Stomach smooth muscle (tissue), 2 donors: ENCODE results near the gene LCE2A.

Experiments used
- H3K27ac ChIP-seq: one replicate; pipeline ENCODE4 v1.7.0; 2013; ENCODE audit warnings: mild to moderate bottlenecking, low read length, inconsistent platforms
- H3K27me3 ChIP-seq, 2 donors: one replicate each; pipeline ENCODE4 v1.7.0; 2013; ENCODE audit warnings: low read length in 2 of 2; ENCODE audit not compliant: insufficient read depth in 2 of 2, control insufficient read depth in 1 of 2
- H3K36me3 ChIP-seq, 2 donors: one replicate each; pipeline ENCODE4 v1.7.0; 2013; ENCODE audit warnings: low read length in 2 of 2; ENCODE audit not compliant: control insufficient read depth in 2 of 2, insufficient read depth in 2 of 2
- H3K4me1 ChIP-seq: one replicate; pipeline ENCODE4 v1.7.0; 2013; ENCODE audit warnings: low read length; ENCODE audit not compliant: control insufficient read depth, insufficient read depth
- H3K4me3 ChIP-seq, 2 donors: one replicate each; pipeline ENCODE4 v1.7.0; 2013; ENCODE audit warnings: low read length in 2 of 2
- H3K9ac ChIP-seq, 2 donors: one replicate each; pipeline ENCODE4 v1.7.0; 2013; ENCODE audit warnings: low read length in 2 of 2, mild to moderate bottlenecking in 1 of 2
- H3K9me3 ChIP-seq, 2 donors: one replicate each; pipeline ENCODE4 v1.7.0; 2013; ENCODE audit warnings: low read length in 2 of 2; ENCODE audit not compliant: control insufficient read depth in 2 of 2
- donor health status: healthy.
- donor health status: Pancreatic carcinoma.

The LCE2A gene

DNA sequence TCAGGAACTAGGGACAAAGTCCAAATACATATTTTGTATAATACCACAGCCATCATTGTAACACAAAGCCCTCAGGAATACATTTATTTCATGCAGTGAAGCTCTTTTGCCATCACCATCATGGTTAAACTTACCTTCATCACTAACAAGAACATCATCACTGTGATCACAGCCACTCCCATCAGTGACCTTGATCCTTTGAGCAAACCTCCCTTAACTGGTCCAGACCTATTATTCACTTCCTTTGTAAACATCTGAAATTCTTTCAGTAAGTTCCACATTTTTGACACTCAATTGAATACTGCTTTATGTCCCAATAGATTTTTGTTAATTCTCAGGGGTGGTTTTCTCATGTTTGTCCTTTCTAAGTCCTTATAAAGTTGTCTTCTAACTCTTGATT lies 43.5 kb downstream of the LCE2A start:
- H3K9ac ChIP-seq: no peak overlapping the region
- no peaks in the 10 kb centered on the region for H3K27me3 ChIP-seq
- no peak overlapping the region for H3K27ac ChIP-seq
- H3K9me3 ChIP-seq: no peaks in the 10 kb centered on the region
- no peak overlapping the region for H3K4me3 ChIP-seq
- H3K4me1 ChIP-seq: no peaks in the 10 kb centered on the region
- H3K36me3 ChIP-seq: no peaks in the 10 kb centered on the region

DNA sequence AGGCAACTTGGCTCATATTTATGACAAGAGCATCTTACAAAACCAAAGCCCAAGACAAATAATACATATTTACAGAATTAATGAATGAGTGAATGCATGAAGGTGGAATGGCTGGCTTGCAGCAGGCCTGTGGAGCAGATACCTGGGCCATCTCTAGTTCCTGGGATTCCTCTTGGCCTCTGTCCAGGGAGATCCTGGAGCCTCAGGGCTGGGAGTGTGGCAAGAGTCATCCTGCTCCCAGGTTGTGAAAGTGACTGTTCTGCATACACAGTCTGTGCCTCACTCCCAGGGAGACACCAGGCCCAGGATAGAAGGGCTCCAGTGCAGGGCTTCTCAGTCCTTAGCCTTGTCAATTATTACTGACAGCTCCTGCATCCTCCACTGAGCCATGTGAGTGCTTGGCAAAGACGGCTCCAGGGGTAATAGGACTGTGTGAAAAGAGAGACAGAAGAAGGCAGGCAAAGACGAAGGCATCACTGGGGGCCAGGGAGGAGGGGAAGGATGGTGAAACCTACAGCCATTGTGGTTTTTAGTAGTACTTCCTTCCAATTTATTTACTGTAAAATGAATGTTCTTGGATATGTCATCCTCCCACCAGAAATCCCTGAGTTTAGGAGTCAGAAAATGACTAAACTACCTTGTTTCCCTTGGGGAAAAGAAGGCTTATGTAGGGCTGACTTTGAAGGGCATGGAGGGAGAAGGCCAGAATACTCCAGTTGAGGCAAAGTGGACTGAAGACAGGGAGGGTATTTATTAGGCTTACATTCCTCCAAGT lies 45.4 kb downstream of the LCE2A start:
- H3K27ac ChIP-seq: no peak overlapping the region

DNA sequence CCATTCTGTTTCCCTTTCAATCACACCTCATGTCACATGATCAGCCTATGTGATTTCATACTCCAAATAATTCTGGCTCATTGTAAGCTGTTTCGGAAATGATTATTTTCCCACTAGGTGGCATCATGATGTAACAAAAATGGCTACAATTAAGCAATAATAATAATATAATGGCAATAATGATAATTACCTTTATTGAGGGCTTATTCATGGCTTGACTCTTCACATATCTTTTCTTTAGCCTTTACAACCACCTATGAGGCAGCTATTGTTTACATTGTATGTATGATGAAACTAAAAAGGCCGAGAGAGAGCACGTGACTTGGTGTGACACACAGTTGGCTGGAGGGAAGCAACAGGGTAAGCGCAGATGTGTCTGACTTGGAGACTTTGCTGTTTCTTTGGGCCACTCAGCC lies 47.2 kb downstream of the LCE2A start:
- no peaks in the 10 kb centered on the region for H3K4me1 ChIP-seq
- H3K27ac ChIP-seq: no peak overlapping the region
- no peak overlapping the region for H3K9ac ChIP-seq
- no peaks in the 10 kb centered on the region for H3K27me3 ChIP-seq
- H3K36me3 ChIP-seq: no peaks in the 10 kb centered on the region
- H3K9me3 ChIP-seq: no peaks in the 10 kb centered on the region
- no peak overlapping the region for H3K4me3 ChIP-seq

More for the DNA sequence above, 45.4 kb downstream of the LCE2A start:
- Histone ChIP-seq H3K4me1 (no peaks in the 10 kb centered on the region), H3K9ac (no peak overlapping the region), H3K36me3 (no peaks in the 10 kb centered on the region), H3K9me3 (no peaks in the 10 kb centered on the region), H3K27me3 (no peaks in the 10 kb centered on the region), H3K4me3 (no peak overlapping the region)

DNA sequence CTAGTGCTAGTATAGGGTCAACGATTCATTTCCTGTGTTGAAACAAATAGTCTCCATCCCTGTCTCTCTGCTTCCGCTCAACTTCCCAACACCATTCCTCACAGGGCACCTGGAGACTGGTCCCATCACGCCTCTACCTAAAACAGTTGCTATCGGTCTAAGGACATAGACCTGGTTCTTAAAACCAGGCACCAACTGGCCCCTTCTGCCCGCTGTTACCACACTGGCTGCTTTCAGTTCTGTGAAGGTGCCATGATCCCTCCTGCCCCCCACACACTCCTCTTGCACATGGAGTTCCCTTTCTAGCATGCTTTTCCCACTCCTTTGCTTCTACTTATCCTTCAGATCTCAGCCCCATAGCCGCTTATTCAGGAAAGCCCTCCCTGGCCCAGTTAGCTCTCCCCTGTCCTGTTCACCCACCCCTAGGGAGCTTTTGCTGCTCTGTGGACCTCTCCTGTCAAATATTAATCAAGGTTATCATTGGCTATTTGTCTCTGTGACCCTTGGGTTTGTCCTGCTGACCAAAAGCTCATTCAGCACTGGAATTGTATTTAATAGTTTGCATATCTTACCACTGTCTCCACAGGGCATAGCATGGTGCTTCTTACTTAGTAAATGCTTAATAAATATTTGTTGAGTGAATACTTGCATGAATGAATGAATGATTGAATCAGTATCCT lies 47.8 kb downstream of the LCE2A start:
- no peaks in the 10 kb centered on the region for H3K27me3 ChIP-seq
- H3K4me3 ChIP-seq: no peak overlapping the region
- no peaks in the 10 kb centered on the region for H3K36me3 ChIP-seq
- H3K9ac ChIP-seq: no peak overlapping the region
- H3K27ac ChIP-seq: no peak overlapping the region
- no peaks in the 10 kb centered on the region for H3K9me3 ChIP-seq
- no peaks in the 10 kb centered on the region for H3K4me1 ChIP-seq

DNA sequence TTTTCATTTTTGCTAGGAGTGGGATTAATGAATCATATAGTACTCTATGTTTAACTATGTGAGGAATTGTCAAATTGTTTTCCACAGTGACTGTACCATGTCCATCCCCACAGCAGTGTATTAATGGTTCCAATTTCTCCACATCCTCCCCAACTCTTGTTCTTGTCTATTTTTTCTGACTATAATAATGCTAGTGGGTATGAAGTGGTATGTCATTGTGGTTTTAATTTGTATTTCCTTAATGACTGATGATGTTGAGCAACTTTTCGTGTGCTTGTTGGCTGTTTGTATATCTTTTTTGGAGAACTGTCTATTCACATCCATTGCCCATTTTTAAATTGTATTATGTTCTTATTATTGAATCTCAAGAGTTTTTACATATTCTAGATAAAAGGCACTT lies 49.7 kb downstream of the LCE2A start:
- Histone ChIP-seq H3K27me3 (no peaks in the 10 kb centered on the region), H3K4me3 (no peak overlapping the region), H3K27ac (no peak overlapping the region)

More for the DNA sequence above, 49.7 kb downstream of the LCE2A start:
- H3K4me1 ChIP-seq: no peaks in the 10 kb centered on the region
- no peaks in the 10 kb centered on the region for H3K36me3 ChIP-seq
- H3K9me3 ChIP-seq: no peaks in the 10 kb centered on the region
- no peak overlapping the region for H3K9ac ChIP-seq
